Brain microvascular endothelial cell (primary cell): ENCODE data around the gene ATP4B.

Experiments used
- DNase-seq: peaks from one replicate; pipeline ENCODE4 v3.0.0-alpha.2; 2020
- H3K27ac ChIP-seq: fragments of 250-450 bp; sonication (Bioruptor Pico); 2 replicates; pipeline ENCODE4 v1.5.1; 2020; ENCODE audit warnings: mild to moderate bottlenecking, moderate library complexity
- H3K27me3 ChIP-seq: fragments of 250-450 bp; sonication (Bioruptor Pico); replicated peaks from 2 replicates; pipeline ENCODE4 v1.5.1; 2020; ENCODE audit warnings: mild to moderate bottlenecking
- H3K36me3 ChIP-seq: fragments of 250-450 bp; sonication (Bioruptor Pico); replicated peaks from 2 replicates; pipeline ENCODE4 v1.5.1; 2020; ENCODE audit warnings: mild to moderate bottlenecking
- H3K4me3 ChIP-seq: 2 replicates; pipeline ENCODE4 v1.5.1; 2011; ENCODE audit warnings: low read depth, mild to moderate bottlenecking, control low read depth, low read length, moderate library complexity
- in situ Hi-C: cut with HindIII; loops from 2 replicates; pipeline ENCODE4 v1.10.0; 2017; ENCODE audit warnings: low sequenced_read_pairs, low pct_ligation_motif_present
- TF ChIP-seq, protein P1 (sequence below): IDR thresholded peaks from 2 replicates; pipeline ENCODE4 v1.5.1; 2011; ENCODE audit warnings: low read depth, mild to moderate bottlenecking, moderate library complexity, low read length, control low read depth, inconsistent platforms; ENCODE audit errors: missing control alignments

ATP4B gene

DNA sequence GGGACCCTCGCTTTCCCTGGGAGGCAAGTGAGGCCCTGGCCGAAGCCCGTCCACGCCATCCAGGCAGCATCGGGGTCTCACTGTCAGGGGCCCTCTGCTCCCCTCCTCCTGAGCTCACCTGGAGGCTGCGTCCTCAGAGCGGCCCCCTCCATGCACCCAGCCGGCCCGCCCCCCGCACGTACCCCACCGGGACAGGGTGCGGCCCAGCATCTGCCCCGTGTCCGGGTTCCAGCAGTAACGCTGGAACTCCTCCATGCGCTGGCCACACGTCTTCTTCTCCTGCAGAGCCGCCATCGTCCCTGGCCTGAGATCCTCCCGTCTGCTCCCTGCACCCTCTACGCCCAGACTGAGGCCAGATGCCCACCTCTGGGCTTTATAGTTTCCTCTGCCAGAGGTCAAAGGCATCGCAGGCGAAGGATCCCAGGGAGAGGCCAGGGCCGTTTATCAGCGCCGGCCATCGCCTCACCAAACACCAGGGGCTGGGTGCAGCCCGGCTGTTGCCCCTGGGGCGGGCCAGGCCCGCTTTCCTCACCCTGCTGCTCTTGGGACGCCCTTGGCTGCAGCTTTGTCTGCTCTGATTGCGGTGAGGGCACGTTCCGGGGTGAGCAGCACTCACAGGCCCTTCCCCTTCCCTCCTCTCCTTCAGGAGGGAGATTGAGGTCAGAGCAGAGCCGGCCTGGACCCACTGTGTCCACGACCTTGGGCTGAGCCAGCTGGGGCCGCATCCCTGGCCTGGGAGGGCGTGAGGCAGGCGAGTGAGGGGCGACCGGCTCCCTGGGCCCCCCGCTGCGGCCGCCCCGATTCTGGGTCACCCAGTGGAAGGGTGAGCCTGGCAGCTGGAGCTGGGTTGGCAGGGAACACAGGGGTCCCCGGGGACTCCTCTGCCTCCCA lies at the start of gene ATP4B:
Gene ATP4B (minus strand): TSS at position 348 of the 891 bp plus-strand sequence. CDS start 54 bp downstream, at position 294.
- Histone ChIP-seq H3K27ac (no peak within 1 kb of the TSS), H3K27me3 (no peaks in the 10 kb centered on the region), H3K36me3 (no peaks in the 10 kb centered on the region), H3K4me3 (no peak within 1 kb of the TSS)
- DNase-seq = no peak
- TF ChIP-seq, protein P1, sequence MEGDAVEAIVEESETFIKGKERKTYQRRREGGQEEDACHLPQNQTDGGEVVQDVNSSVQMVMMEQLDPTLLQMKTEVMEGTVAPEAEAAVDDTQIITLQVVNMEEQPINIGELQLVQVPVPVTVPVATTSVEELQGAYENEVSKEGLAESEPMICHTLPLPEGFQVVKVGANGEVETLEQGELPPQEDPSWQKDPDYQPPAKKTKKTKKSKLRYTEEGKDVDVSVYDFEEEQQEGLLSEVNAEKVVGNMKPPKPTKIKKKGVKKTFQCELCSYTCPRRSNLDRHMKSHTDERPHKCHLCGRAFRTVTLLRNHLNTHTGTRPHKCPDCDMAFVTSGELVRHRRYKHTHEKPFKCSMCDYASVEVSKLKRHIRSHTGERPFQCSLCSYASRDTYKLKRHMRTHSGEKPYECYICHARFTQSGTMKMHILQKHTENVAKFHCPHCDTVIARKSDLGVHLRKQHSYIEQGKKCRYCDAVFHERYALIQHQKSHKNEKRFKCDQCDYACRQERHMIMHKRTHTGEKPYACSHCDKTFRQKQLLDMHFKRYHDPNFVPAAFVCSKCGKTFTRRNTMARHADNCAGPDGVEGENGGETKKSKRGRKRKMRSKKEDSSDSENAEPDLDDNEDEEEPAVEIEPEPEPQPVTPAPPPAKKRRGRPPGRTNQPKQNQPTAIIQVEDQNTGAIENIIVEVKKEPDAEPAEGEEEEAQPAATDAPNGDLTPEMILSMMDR = no peak
- in situ Hi-C loops = no loop called here

GRCh38 chr13:113672002-113672651 lies 14.1 kb upstream of the ATP4B start:
- TF ChIP-seq, protein P1 = no peak
- no peaks in the 10 kb centered on the region for H3K36me3 ChIP-seq
- H3K27me3 ChIP-seq = no peaks in the 10 kb centered on the region
- in situ Hi-C loops = no loop called here
- DNase-seq = no peak
- no peak overlapping the region for H3K4me3 ChIP-seq
- H3K27ac ChIP-seq = no peak overlapping the region

GRCh38 chr13:113671066-113672001 lies 13.3 kb upstream of the ATP4B start:
- H3K4me3 ChIP-seq = no peak overlapping the region
- H3K36me3 ChIP-seq = no peaks in the 10 kb centered on the region
- in situ Hi-C loops = no loop called here
- H3K27me3 ChIP-seq = no peaks in the 10 kb centered on the region
- TF ChIP-seq, protein P1 = no peak
- no peak overlapping the region for H3K27ac ChIP-seq
- DNase-seq = no peak

- Histone ChIP-seq H3K27me3 (no peaks in the 10 kb centered on the region), H3K36me3 (no peaks in the 10 kb centered on the region), H3K4me3 (no peak overlapping the region), H3K27ac (no peak overlapping the region)
- in situ Hi-C loops = no loop called here
- DNase-seq = no peak
- TF ChIP-seq, protein P1 = no peak
Measured at GRCh38 chr13:113670541-113670940, 12.5 kb upstream of the ATP4B start.

GRCh38 chr13:113669755-113670341 lies 11.8 kb upstream of the ATP4B start:
- DNase-seq = no peak
- H3K4me3 ChIP-seq = no peak overlapping the region
- in situ Hi-C loops = no loop called here
- H3K27ac ChIP-seq = no peak overlapping the region
- no peaks in the 10 kb centered on the region for H3K36me3 ChIP-seq
- no peaks in the 10 kb centered on the region for H3K27me3 ChIP-seq
- TF ChIP-seq, protein P1 = no peak
